Measurements from ENCODE around the gene TNPO2.

The TNPO2 gene

DNA sequence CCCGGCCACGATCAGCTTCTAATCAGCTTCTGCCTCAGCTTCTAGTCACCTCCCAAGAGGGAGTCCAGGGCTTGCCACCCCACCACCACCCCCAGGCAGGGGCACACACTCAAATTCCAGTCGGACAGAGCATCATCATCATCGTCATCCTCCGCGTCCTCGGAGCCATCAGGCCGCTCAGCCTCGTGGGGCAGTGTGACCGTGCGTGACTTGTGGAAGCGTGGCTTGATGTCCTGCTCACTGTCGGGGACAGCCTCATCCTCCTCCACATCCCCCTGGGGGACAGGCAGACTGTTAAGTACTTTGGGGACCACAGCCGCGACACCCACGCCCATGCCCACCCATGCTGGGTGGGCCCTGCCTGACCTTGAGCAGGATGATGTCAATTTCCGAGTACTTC is 12.5 kb downstream of the TNPO2 start:
- Histone ChIP-seq H3K27me3 (ENCODE audit: insufficient read depth, poor library complexity, severe bottlenecking) (no peaks in the 10 kb centered on the region), H3K4me3 (replicated peaks; ENCODE audit: insufficient read depth, low read length) (no peak overlapping the region), H3K27ac (replicated peaks) (no peak overlapping the region)
- TF ChIP-seq GABPA (IDR thresholded peaks at IDR 0.05; ENCODE audit: low read depth) = no peak
- TF ChIP-seq, protein P1, sequence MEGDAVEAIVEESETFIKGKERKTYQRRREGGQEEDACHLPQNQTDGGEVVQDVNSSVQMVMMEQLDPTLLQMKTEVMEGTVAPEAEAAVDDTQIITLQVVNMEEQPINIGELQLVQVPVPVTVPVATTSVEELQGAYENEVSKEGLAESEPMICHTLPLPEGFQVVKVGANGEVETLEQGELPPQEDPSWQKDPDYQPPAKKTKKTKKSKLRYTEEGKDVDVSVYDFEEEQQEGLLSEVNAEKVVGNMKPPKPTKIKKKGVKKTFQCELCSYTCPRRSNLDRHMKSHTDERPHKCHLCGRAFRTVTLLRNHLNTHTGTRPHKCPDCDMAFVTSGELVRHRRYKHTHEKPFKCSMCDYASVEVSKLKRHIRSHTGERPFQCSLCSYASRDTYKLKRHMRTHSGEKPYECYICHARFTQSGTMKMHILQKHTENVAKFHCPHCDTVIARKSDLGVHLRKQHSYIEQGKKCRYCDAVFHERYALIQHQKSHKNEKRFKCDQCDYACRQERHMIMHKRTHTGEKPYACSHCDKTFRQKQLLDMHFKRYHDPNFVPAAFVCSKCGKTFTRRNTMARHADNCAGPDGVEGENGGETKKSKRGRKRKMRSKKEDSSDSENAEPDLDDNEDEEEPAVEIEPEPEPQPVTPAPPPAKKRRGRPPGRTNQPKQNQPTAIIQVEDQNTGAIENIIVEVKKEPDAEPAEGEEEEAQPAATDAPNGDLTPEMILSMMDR (IDR thresholded peaks at IDR 0.05; ENCODE audit: insufficient read depth, low read length) = no peak
- no peak for TF ChIP-seq SPI1 (IDR thresholded peaks at IDR 0.05; ENCODE audit: borderline replicate concordance, low read depth)
- TF ChIP-seq POLR2AphosphoS5 (IDR thresholded peaks at IDR 0.05; ENCODE audit: low read depth) = no peak
- TF ChIP-seq, protein P2, sequence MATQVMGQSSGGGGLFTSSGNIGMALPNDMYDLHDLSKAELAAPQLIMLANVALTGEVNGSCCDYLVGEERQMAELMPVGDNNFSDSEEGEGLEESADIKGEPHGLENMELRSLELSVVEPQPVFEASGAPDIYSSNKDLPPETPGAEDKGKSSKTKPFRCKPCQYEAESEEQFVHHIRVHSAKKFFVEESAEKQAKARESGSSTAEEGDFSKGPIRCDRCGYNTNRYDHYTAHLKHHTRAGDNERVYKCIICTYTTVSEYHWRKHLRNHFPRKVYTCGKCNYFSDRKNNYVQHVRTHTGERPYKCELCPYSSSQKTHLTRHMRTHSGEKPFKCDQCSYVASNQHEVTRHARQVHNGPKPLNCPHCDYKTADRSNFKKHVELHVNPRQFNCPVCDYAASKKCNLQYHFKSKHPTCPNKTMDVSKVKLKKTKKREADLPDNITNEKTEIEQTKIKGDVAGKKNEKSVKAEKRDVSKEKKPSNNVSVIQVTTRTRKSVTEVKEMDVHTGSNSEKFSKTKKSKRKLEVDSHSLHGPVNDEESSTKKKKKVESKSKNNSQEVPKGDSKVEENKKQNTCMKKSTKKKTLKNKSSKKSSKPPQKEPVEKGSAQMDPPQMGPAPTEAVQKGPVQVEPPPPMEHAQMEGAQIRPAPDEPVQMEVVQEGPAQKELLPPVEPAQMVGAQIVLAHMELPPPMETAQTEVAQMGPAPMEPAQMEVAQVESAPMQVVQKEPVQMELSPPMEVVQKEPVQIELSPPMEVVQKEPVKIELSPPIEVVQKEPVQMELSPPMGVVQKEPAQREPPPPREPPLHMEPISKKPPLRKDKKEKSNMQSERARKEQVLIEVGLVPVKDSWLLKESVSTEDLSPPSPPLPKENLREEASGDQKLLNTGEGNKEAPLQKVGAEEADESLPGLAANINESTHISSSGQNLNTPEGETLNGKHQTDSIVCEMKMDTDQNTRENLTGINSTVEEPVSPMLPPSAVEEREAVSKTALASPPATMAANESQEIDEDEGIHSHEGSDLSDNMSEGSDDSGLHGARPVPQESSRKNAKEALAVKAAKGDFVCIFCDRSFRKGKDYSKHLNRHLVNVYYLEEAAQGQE (IDR thresholded peaks at IDR 0.05; ENCODE audit: insufficient replicate concordance, low read depth) = no peak
- no peak for DNase-seq (ENCODE audit: low read depth in 1 of 2, low spot score in 1 of 2)

DNA sequence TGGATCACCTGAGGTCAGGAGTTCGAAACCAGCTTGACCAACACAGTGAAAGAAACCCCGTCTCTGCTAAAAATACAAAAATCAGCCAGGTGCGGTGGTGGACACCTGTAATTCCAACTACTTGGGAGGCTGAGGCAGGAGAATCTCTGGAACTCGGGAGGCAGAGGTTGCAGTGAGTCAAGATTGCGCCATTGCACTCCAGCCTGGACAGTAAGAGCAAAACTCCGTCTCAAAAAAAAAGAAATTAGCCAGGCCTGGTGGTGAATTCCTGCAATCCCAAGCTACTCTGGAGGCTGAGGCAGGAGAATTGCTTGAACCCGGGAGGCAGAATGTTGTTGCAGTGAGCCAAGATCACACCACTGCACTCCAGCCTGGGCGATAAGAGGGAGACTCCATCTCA is 15.1 kb downstream of the TNPO2 start:
- no peaks in the 10 kb centered on the region for H3K27me3 ChIP-seq (ENCODE audit: insufficient read depth, poor library complexity, severe bottlenecking)
- no peak for DNase-seq (ENCODE audit: low read depth in 1 of 2, low spot score in 1 of 2)
- H3K4me3 ChIP-seq (replicated peaks; ENCODE audit: insufficient read depth, low read length) = no peak overlapping the region
- no peak for TF ChIP-seq POLR2AphosphoS5 (IDR thresholded peaks at IDR 0.05; ENCODE audit: low read depth)
- no peak for TF ChIP-seq GABPA (IDR thresholded peaks at IDR 0.05; ENCODE audit: low read depth)
- TF ChIP-seq, protein P1 (IDR thresholded peaks at IDR 0.05; ENCODE audit: insufficient read depth, low read length) = no peak
- no peak for TF ChIP-seq SPI1 (IDR thresholded peaks at IDR 0.05; ENCODE audit: borderline replicate concordance, low read depth)
- H3K27ac ChIP-seq (replicated peaks) = no peak overlapping the region

DNA sequence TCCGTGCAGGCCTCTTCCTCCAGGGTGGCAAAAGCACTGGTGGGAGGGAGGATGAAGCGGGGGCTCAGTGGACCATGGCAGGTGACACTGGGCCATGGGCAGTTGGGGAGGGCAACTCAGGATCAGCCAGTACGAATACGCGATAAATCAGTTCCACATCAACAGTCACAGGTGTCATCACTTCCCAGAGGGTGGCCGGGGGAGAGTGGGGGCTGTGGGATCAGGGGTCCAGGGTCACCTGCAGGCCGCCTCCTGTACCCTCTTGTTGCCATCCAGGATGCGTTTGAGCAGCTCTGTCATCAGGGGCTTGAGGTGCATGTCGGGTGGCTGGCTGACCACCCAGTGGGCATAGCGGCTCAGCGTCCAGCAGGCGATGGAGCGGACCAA is 17.4 kb downstream of the TNPO2 start:
- TF ChIP-seq, protein P2 (IDR thresholded peaks at IDR 0.05; ENCODE audit: insufficient replicate concordance, low read depth) = no peak
- TF ChIP-seq, protein P1 (IDR thresholded peaks at IDR 0.05; ENCODE audit: insufficient read depth, low read length) = no peak
- no peak for TF ChIP-seq SPI1 (IDR thresholded peaks at IDR 0.05; ENCODE audit: borderline replicate concordance, low read depth)
- TF ChIP-seq GABPA (IDR thresholded peaks at IDR 0.05; ENCODE audit: low read depth) = no peak
- no peak for TF ChIP-seq POLR2AphosphoS5 (IDR thresholded peaks at IDR 0.05; ENCODE audit: low read depth)
- no peak for DNase-seq (ENCODE audit: low read depth in 1 of 2, low spot score in 1 of 2)
- H3K4me3 ChIP-seq (replicated peaks; ENCODE audit: insufficient read depth, low read length) = no peak overlapping the region

DNA sequence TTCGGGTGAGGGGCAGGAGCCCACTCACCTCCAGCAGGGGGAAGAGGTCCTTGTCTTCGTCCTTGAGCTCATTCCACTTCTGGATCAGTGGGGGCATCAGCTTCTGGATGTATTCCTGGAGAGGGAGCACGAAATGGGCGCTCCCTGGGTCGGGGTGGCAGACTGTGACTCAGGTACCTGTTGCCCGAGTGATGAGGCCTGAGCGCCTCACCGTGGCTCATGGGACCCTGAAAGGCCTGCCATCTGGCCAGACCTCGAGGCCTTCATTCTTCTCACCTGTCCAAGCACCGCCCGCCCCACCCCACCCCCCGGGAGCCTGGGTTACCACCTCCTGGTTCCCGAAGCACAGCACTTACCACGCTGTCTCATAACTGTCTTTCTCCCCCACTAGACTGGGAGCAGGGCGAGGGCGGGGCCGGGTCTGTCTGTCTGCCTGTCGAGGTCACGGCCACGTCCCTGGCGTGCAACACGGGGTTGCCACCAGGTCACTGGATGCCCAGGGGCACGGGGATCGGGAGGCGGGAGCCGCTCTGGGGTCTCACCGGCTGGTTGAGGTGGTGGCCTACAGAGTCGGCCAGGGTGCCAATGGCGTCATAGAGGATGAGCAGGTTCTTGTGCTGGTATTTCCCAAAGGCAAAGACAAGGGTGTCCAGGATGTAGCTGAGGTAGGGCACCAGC is 17.9 kb downstream of the TNPO2 start:
- Histone ChIP-seq H3K27me3 (ENCODE audit: insufficient read depth, poor library complexity, severe bottlenecking) (no peaks in the 10 kb centered on the region), H3K27ac (replicated peaks) (no peak overlapping the region), H3K4me3 (replicated peaks; ENCODE audit: insufficient read depth, low read length) (no peak overlapping the region)
- TF ChIP-seq POLR2AphosphoS5 (IDR thresholded peaks at IDR 0.05; ENCODE audit: low read depth) (no peak), GABPA (IDR thresholded peaks at IDR 0.05; ENCODE audit: low read depth) (no peak), SPI1 (IDR thresholded peaks at IDR 0.05; ENCODE audit: borderline replicate concordance, low read depth) (no peak)
- TF ChIP-seq, protein P2 (IDR thresholded peaks at IDR 0.05; ENCODE audit: insufficient replicate concordance, low read depth) = no peak
- TF ChIP-seq, protein P1 (IDR thresholded peaks at IDR 0.05; ENCODE audit: insufficient read depth, low read length) = no peak
- no peak for DNase-seq (ENCODE audit: low read depth in 1 of 2, low spot score in 1 of 2)

More for the DNA sequence above, 17.4 kb downstream of the TNPO2 start:
- H3K27ac ChIP-seq (replicated peaks) = no peak overlapping the region
- H3K27me3 ChIP-seq (ENCODE audit: insufficient read depth, poor library complexity, severe bottlenecking) = no peaks in the 10 kb centered on the region
